ENCODE results near the gene RAB27A.

- no peak for TF ChIP-seq EZH2 (IDR thresholded peaks at IDR 0.05; ENCODE audit: low read length, unreplicated experiment)
- TF ChIP-seq CTCF (conservative IDR thresholded peaks at IDR 0.05; ENCODE audit: low read depth, low read length) = no peak
Measured at GRCh38 chr15:55277715-55278114, 11.9 kb downstream of the RAB27A start.

Measured in PC-3 (cell line).